GM10266 (cell line): ENCODE results near the gene BTNL9.
"Not testable (repeated sequence)": the region's sequence is repeated elsewhere in the genome, so short reads cannot be mapped to it uniquely, and the experiment has no call there.

Experiments
- DNase-seq: peaks from one replicate; pipeline ENCODE4 v3.0.0; 2012; ENCODE audit errors: extremely low spot score
- CTCF ChIP-seq: IDR thresholded peaks from 2 replicates; pipeline ENCODE4 v1.5.1; 2012; ENCODE audit warnings: mild to moderate bottlenecking, low read depth; ENCODE audit not compliant: control insufficient read depth, insufficient read depth; ENCODE audit errors: missing control alignments

Gene BTNL9

GRCh38 chr5:181098762-181099601 is 58.9 kb downstream of the BTNL9 start:
- TF ChIP-seq CTCF = no peak
- no peak for DNase-seq

GRCh38 chr5:181099602-181100086 is 59.6 kb downstream of the BTNL9 start:
- no peak for TF ChIP-seq CTCF
- no peak for DNase-seq

- no peak for TF ChIP-seq CTCF
Observed at GRCh38 chr5:181100121-181100875, 60.2 kb downstream of the BTNL9 start.

GRCh38 chr5:181101030-181101641 is 61.1 kb downstream of the BTNL9 start:
- DNase-seq = not testable (repeated sequence)

More at GRCh38 chr5:181100121-181100875, 60.2 kb downstream of the BTNL9 start:
- no peak for DNase-seq

GRCh38 chr5:181101930-181102674 is 62.0 kb downstream of the BTNL9 start:
- not testable (repeated sequence) for DNase-seq

DNA sequence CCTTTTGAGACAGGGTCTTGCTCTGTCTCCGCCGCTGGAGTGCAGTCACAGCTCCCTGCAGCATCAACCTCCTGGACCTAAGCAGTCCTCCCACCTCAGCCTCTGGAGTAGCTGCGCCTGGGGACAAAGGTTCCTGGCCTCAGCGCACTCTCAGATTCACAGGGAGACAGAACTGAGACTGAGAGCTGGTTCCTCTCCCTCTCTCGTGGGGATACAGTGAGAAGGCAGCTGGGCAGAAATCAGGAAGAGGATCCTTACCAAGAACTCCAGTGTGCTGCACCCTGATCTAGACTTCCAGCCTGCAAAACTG is 64.1 kb downstream of the BTNL9 start:
- not testable (repeated sequence) for DNase-seq

- not testable (repeated sequence) for DNase-seq
Observed at GRCh38 chr5:181104606-181105390, 64.7 kb downstream of the BTNL9 start.

DNA sequence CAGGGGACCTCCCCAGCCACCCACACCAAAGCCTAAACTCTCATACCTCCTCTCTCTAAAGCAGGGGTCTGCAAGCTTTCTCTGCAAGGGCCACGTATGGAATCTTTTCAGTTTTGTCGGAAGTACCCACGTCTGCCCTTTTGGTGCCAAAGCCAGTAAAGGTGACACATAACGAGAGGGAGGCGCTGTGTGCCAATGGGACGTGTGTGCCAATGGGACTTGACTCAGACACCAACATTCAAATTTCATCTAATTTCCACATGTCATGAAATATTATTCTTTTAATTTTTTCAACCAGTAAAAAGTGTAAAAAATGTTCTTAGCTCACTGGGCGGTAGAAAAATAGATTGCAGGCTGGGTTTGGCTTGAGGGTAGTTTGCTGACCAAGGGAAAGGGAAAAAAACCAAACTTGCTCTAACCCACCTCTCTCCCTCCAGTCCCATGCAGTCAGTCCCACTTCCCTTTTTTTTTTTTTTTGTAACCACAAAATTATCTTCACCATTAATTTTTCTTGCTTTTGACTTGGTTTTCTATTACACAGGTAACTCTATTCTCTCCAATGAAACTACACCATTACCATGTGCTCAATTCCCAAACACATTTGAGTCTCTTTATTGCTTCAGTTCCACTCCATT is 65.4 kb downstream of the BTNL9 start:
- TF ChIP-seq CTCF = no peak
- DNase-seq = no peak
